ENCODE data around the gene JAKMIP2. TPM values are rescaled to one million over a fixed set of nuclear protein-coding genes. Genes with fewer than 3 reads are reported as not detected.
A peak's percentile ranks its signal among the peaks of the same experiment; 100 is the strongest.

JAKMIP2 gene
- total RNA-seq, 6 experiments from 2014 or later = 0.07 to 0.56 (median 0.31) TPM

GRCh38 chr5:147713550-147714295 lies 68.8 kb downstream of the JAKMIP2 start:
- Histone ChIP-seq H3K9me3 (no peaks in the 10 kb centered on the region), H3K27me3 (no peaks in the 10 kb centered on the region), H3K4me3 (peak overlapping the region in 1 of 3 donors; percentile 11), H3K4me1 (peaks cover 0 to 13% (median 0%) of the 10 kb centered on the region in 4 donors), H3K27ac (peak overlapping the region in 1 of 3 donors; percentile 10), H3K36me3 (no peaks in the 10 kb centered on the region)
- 73% methylated on average over 5 of the region's 5 CpGs for WGBS (ENCODE audit: insufficient coverage, low coverage, low lambda C conversion rate, missing lambda C conversion rate)
- no peak for TF ChIP-seq POLR2A (IDR thresholded peaks at IDR 0.05)
- no peak for TF ChIP-seq CTCF (IDR thresholded peaks at IDR 0.05)
- intact Hi-C loops (cut with DNase I) = no loop called here
- ATAC-seq = peak; percentile 34 to 77 (median 54)
- no peak for DNase-seq

DNA sequence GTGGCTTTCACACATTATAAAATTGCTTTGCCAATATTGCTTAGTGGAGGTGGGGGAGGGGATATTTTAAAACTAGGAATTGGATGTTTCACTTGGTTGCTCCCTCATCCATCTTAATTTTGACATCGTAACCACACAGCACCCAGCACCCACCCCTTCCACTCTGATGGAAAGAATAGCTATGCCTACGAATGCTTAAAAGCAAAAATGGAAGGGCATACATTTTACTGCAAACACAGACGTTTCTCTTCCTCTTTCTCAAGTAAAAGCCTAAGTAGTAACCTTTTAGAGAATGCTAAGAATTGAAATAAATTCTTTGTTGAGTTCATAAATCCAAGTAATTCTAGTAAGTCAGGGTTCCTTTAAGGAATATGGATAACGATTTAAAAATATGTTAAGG lies 69.9 kb downstream of the JAKMIP2 start:
- intact Hi-C loops (cut with DNase I) = no loop called here
- DNase-seq (no peak), ATAC-seq (no peak)
- no peak overlapping the region for H3K4me3 ChIP-seq
- no peaks in the 10 kb centered on the region for H3K9me3 ChIP-seq
- H3K4me1 ChIP-seq = peaks cover 0 to 13% (median 0%) of the 10 kb centered on the region in 4 donors
- 50% methylated on average over 4 of the region's 4 CpGs for WGBS (ENCODE audit: insufficient coverage, low coverage, low lambda C conversion rate, missing lambda C conversion rate)
- no peak overlapping the region for H3K27ac ChIP-seq
- TF ChIP-seq POLR2A (IDR thresholded peaks at IDR 0.05) = no peak
- TF ChIP-seq CTCF (IDR thresholded peaks at IDR 0.05) = no peak
- no peaks in the 10 kb centered on the region for H3K36me3 ChIP-seq
- no peaks in the 10 kb centered on the region for H3K27me3 ChIP-seq

GRCh38 chr5:147712019-147712418 lies 70.5 kb downstream of the JAKMIP2 start:
- intact Hi-C loops (cut with DNase I) = no loop called here
- TF ChIP-seq POLR2A (IDR thresholded peaks at IDR 0.05) (no peak), CTCF (IDR thresholded peaks at IDR 0.05) (no peak)
- peaks cover 0 to 13% (median 0%) of the 10 kb centered on the region in 4 donors for H3K4me1 ChIP-seq
- H3K36me3 ChIP-seq = no peaks in the 10 kb centered on the region
- H3K27me3 ChIP-seq = no peaks in the 10 kb centered on the region
- H3K9me3 ChIP-seq = no peaks in the 10 kb centered on the region
- H3K27ac ChIP-seq = peak overlapping the region in 1 of 3 donors; percentile 1
- peak; percentile 63 to 93 (median 78) for ATAC-seq
- peak in 1 of 3 donors; percentile 16 for DNase-seq
- WGBS (ENCODE audit: insufficient coverage, low coverage, low lambda C conversion rate, missing lambda C conversion rate) = 31% methylated on average over 3 of the region's 3 CpGs
- no peak overlapping the region for H3K4me3 ChIP-seq

DNA sequence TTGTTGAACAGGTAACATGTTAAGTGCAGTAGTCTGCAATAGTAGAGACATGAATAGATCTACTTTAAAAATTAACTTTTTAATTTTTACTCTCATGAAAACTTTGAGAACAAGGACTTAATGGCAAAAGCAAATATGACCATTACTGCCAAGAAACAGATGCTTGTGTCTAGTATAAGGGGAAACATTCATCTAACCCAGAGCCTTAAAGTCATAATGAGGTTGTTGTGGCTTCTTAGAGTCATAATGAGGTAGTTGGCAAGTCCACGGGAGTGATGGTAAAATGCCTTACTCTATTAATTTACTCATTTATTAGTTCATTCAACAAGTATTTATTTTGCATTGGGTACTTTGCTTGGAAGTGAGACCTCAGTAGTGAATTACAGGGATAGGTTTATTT lies 71.5 kb downstream of the JAKMIP2 start:
- peaks cover 0 to 13% (median 0%) of the 10 kb centered on the region in 4 donors for H3K4me1 ChIP-seq
- ATAC-seq (no peak), DNase-seq (no peak)
- no peaks in the 10 kb centered on the region for H3K9me3 ChIP-seq
- no peak overlapping the region for H3K4me3 ChIP-seq
- no peak overlapping the region for H3K27ac ChIP-seq
- WGBS (ENCODE audit: insufficient coverage, low coverage, low lambda C conversion rate, missing lambda C conversion rate) = 79% methylated on average over 1 of the region's 1 CpG
- H3K36me3 ChIP-seq = no peaks in the 10 kb centered on the region
- H3K27me3 ChIP-seq = no peaks in the 10 kb centered on the region
- no peak for TF ChIP-seq CTCF (IDR thresholded peaks at IDR 0.05)
- TF ChIP-seq POLR2A (IDR thresholded peaks at IDR 0.05) = no peak
- intact Hi-C loops (cut with DNase I) = no loop called here
